Measurements from ENCODE around the gene TMA7B. TPM values are rescaled to one million over a fixed set of nuclear protein-coding genes. Genes with fewer than 3 reads are reported as not detected.

Gene TMA7B
- total RNA-seq, 1 donor from 2014 or later = not detected

DNA sequence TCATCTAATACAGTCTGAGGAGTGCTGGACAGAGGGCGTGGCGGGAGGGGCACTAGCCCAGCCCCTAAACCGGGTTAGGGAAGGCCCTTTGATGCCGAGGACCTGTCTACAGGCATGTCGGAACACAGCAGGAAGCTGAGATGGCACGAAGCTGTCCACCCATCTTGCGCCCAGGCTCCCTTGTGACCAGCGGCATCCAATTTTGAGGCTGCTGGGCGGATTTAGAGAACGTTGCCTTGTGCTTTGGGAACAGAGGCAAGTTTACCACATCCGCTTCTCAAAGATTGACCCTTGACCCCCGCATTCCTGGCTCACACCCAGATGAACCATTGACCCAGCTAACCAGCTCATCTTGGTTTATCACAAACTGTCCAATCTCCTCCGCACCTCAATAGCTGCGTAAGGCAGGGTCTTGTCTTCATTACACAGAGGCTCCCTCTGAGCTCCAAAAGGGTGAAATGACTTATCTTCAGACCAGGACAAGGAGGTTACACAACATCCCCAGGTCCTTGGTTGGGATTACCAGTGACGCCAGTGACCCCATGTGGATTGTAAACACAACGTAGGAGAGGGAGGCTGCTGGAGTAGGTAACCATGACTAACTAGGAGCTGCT is 39.1 kb downstream of the TMA7B start:
- peaks cover 23% of the 10 kb centered on the region for H3K27me3 Mint-ChIP-seq (ENCODE audit: low read depth)
- no peak for TF ChIP-seq CTCF (conservative IDR thresholded peaks at IDR 0.05)
- DNase-seq (ENCODE audit: low read depth, low spot score) = no peak
- peak overlapping the region; percentile 65 for H3K27ac Mint-ChIP-seq (ENCODE audit: unreplicated experiment)
- H3K36me3 Mint-ChIP-seq (ENCODE audit: low read depth) = no peaks in the 10 kb centered on the region
- no peaks in the 10 kb centered on the region for H3K9me3 Mint-ChIP-seq
- peak overlapping the region; percentile 1 for H3K4me3 Mint-ChIP-seq
- H3K4me1 Mint-ChIP-seq = peaks cover 73% of the 10 kb centered on the region

GRCh38 chr22:40000171-40000570 is 40.0 kb downstream of the TMA7B start:
- TF ChIP-seq CTCF (conservative IDR thresholded peaks at IDR 0.05) = no peak
- Mint-ChIP-seq H3K4me1 (peaks cover 78% of the 10 kb centered on the region), H3K9me3 (no peaks in the 10 kb centered on the region), H3K27ac (ENCODE audit: unreplicated experiment) (no peak overlapping the region), H3K4me3 (peak overlapping the region; percentile 49), H3K36me3 (ENCODE audit: low read depth) (no peaks in the 10 kb centered on the region), H3K27me3 (ENCODE audit: low read depth) (peaks cover 21% of the 10 kb centered on the region)
- DNase-seq (ENCODE audit: low read depth, low spot score) = no peak

DNA sequence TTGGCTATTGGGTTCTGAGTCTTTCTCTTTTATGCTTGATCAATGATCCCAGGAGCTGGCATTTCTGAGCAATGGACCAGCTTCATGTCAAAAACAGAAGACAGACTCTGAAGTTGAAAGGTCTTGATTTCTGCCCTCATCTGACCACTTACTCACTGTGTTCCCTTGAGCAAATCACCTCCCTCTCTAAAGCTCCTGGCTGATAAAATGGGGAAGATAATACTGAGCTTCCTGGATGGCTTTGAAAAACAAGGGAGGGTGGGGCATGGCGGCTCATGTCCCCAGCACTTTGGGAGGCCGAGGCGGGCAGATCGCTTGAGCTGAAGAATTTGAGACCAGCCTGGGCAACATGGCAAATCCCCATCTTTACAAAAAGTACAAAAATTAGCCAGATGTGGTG is 40.9 kb downstream of the TMA7B start:
- H3K9me3 Mint-ChIP-seq = no peaks in the 10 kb centered on the region
- TF ChIP-seq CTCF (conservative IDR thresholded peaks at IDR 0.05) = no peak
- DNase-seq (ENCODE audit: low read depth, low spot score) = no peak
- H3K36me3 Mint-ChIP-seq (ENCODE audit: low read depth) = no peaks in the 10 kb centered on the region
- no peak overlapping the region for H3K27ac Mint-ChIP-seq (ENCODE audit: unreplicated experiment)
- no peak overlapping the region for H3K4me3 Mint-ChIP-seq
- H3K4me1 Mint-ChIP-seq = peaks cover 77% of the 10 kb centered on the region
- peaks cover 15% of the 10 kb centered on the region for H3K27me3 Mint-ChIP-seq (ENCODE audit: low read depth)

DNA sequence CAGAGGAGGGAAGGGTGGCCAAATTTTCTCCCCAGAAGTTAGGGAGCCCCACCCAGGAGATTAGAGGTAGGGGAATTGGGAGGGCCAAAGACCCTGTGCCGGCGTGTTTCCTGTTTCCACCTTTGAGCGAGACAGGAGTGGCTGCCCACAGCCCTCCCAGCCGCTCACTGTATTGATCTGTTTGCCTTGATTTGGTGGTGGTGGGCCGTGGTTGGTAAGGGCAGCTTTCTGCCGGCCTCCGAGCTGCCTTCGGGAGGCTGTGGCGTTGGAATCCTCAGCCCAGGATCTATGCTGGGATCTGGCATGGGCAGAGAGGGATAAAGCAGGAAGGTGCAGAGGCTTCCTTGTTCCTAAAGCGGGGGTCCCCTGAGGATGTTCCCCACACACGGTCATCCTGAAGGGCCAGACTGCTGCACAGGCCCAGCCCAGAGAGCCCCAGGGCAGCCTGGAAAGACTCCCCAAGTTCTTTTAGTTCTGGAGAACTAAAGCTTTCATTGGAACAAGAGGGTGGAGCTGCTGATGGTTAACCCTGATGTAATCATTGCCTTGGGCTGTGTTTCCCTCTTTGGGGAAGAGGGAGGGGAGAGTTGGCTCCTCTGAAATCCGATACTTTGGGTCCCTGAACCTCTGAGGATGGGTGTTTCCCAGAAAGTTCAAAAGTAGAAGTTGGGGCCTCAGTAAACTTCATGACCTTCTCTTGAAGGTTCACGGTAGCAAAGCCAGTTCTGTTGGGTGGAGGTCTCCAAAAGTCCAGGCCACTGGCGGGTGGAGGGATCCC is 41.8 kb downstream of the TMA7B start:
- Mint-ChIP-seq H3K27ac (ENCODE audit: unreplicated experiment) (peak overlapping the region; percentile 69), H3K27me3 (ENCODE audit: low read depth) (peaks cover 6% of the 10 kb centered on the region), H3K9me3 (no peaks in the 10 kb centered on the region), H3K4me1 (peaks cover 77% of the 10 kb centered on the region), H3K4me3 (peak overlapping the region; percentile 58), H3K36me3 (ENCODE audit: low read depth) (no peaks in the 10 kb centered on the region)
- no peak for TF ChIP-seq CTCF (conservative IDR thresholded peaks at IDR 0.05)
- no peak for DNase-seq (ENCODE audit: low read depth, low spot score)

GRCh38 chr22:40002935-40003715 is 42.9 kb downstream of the TMA7B start:
- H3K27ac Mint-ChIP-seq (ENCODE audit: unreplicated experiment) = no peak overlapping the region
- H3K4me3 Mint-ChIP-seq = no peak overlapping the region
- H3K4me1 Mint-ChIP-seq = peaks cover 65% of the 10 kb centered on the region
- TF ChIP-seq CTCF (conservative IDR thresholded peaks at IDR 0.05) = no peak
- peaks cover 8% of the 10 kb centered on the region for H3K27me3 Mint-ChIP-seq (ENCODE audit: low read depth)
- no peaks in the 10 kb centered on the region for H3K36me3 Mint-ChIP-seq (ENCODE audit: low read depth)
- H3K9me3 Mint-ChIP-seq = no peaks in the 10 kb centered on the region
- no peak for DNase-seq (ENCODE audit: low read depth, low spot score)

Data from neural crest cell (in vitro differentiated cells).